GM12864 (cell line): ENCODE data around the gene GPR37L1.

Source experiments
- DNase-seq: peaks from one replicate; pipeline ENCODE4 v3.0.0-alpha.2; 2011; ENCODE audit warnings: low read depth
- H3K4me3 ChIP-seq: 2 replicates; pipeline ENCODE4 v1.5.1; 2011; ENCODE audit warnings: mild to moderate bottlenecking, low read depth, low read length, control low read depth
- TF ChIP-seq, protein P1 (sequence below): IDR thresholded peaks from 2 replicates; pipeline ENCODE4 v1.5.1; 2011; ENCODE audit warnings: low read depth, mild to moderate bottlenecking, moderate library complexity, low read length, control low read depth, inconsistent platforms; ENCODE audit errors: missing control alignments

GPR37L1 gene

DNA sequence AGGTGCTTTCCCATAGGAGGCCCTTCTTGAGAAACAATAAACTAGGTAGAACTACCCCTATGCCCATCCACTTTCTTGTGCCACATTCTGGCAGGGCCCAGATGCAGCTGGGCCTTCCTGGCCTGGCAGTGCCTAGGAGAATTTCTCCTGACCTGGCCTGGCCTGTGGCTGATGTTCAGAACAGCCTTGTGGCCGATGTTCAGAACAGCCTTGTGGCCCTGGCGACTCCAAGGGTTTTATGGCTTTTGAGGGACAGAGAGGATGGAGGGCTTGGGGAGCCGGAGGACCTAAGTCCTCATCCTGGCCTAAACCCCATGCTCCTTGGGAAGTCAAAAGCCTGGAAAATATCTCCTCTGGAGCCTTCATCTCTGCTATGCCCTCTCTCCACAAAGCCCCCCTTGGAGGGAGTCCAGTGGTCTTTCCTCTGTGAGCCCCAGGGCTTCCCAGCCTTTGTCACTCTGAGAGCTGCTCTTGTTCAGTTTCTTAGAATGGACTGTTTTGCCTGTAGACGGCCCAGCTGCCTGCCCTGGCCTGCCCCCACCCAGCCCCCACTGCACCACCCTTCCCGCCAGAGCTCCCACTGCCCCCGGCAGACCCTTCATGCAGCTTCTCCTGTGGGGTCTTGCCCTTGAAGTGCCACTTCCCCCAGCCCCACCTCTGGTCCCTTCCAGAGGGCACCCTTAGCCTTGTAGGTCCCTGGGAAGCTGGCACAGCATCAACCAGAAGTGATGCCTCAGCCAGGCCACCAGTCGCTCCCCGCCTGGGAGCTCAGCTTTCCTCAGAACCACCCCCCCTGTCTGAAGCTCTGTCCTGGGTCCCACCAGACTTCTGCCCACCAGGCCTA is 7.0 kb downstream of the GPR37L1 start:
- no peak for DNase-seq
- TF ChIP-seq, protein P1, sequence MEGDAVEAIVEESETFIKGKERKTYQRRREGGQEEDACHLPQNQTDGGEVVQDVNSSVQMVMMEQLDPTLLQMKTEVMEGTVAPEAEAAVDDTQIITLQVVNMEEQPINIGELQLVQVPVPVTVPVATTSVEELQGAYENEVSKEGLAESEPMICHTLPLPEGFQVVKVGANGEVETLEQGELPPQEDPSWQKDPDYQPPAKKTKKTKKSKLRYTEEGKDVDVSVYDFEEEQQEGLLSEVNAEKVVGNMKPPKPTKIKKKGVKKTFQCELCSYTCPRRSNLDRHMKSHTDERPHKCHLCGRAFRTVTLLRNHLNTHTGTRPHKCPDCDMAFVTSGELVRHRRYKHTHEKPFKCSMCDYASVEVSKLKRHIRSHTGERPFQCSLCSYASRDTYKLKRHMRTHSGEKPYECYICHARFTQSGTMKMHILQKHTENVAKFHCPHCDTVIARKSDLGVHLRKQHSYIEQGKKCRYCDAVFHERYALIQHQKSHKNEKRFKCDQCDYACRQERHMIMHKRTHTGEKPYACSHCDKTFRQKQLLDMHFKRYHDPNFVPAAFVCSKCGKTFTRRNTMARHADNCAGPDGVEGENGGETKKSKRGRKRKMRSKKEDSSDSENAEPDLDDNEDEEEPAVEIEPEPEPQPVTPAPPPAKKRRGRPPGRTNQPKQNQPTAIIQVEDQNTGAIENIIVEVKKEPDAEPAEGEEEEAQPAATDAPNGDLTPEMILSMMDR, result no peak
- no peak overlapping the region for H3K4me3 ChIP-seq

GRCh38 chr1:202130297-202130721 is 7.6 kb downstream of the GPR37L1 start:
- TF ChIP-seq, protein P1, result no peak
- H3K4me3 ChIP-seq, result no peak overlapping the region
- no peak for DNase-seq

- no peak overlapping the region for H3K4me3 ChIP-seq
- TF ChIP-seq, protein P1, result no peak
Observed at GRCh38 chr1:202130816-202131522, 8.3 kb downstream of the GPR37L1 start.

GRCh38 chr1:202131956-202132821 is 9.5 kb downstream of the GPR37L1 start:
- H3K4me3 ChIP-seq, result no peak overlapping the region
- TF ChIP-seq, protein P1, result no peak
- DNase-seq, result no peak

More at GRCh38 chr1:202130816-202131522, 8.3 kb downstream of the GPR37L1 start:
- no peak for DNase-seq

DNA sequence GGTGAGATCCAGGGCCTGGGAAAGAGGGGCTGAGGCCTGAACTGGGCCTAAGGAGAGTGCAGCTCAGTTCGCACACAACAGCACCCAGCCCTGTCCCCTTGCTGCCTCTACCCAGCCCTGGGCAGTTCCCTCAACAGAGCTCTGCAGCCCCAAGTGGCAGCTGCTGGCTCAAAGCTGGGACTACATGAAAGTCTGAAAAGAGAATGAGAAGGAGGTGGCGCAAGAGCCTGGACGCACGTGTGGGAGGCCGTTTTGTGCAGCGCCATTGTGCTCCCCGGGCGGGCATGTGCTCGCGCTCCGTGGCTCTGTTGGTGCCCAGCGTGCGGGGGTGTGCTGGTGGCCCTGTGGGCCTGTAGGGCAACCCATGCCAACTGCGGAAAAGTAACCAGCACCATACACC is 10.3 kb downstream of the GPR37L1 start:
- no peak for DNase-seq
- no peak overlapping the region for H3K4me3 ChIP-seq
- TF ChIP-seq, protein P1, result no peak

- TF ChIP-seq, protein P1, result no peak
- H3K4me3 ChIP-seq, result no peak overlapping the region
- no peak for DNase-seq
Observed at GRCh38 chr1:202133496-202133895, 10.8 kb downstream of the GPR37L1 start.
